HG02840 (cell line): ENCODE measurements around the gene PLEKHH3.

Source experiments
- ATAC-seq: cut with Tn5 transposase; IDR thresholded peaks from one replicate; pipeline ENCODE4 v1.9.1; 2021; ENCODE audit warnings: mild to moderate bottlenecking, moderate library complexity, moderate number of reproducible peaks; ENCODE audit not compliant: unreplicated experiment, low FRiP score

PLEKHH3 gene

GRCh38 chr17:42676424-42677011 is at the start of gene PLEKHH3:
Gene PLEKHH3 (minus strand): TSS chr17:42676994. CDS start chr17:42676563, 431 bp downstream.
- peak; percentile 3 for ATAC-seq

DNA sequence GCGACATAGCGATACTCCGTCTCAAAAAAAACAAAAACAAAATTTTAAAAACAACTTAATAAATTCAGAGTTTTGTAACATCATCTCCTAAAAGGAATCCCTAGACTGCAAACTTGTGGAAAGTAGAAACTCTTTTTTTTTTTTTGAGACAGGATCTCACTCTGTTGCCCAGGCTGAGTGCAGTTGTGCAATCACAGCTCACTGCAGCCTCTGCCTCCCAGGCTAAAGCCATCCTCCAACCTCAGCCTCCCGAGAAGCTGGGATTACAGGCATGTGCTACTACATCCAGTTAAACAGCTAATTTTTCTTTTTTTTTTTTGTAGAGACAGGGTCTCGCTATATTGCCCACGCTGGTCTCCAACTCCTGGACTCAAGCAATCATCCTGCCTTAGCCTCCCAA is 48.3 kb upstream of the PLEKHH3 start:
- no peak for ATAC-seq

DNA sequence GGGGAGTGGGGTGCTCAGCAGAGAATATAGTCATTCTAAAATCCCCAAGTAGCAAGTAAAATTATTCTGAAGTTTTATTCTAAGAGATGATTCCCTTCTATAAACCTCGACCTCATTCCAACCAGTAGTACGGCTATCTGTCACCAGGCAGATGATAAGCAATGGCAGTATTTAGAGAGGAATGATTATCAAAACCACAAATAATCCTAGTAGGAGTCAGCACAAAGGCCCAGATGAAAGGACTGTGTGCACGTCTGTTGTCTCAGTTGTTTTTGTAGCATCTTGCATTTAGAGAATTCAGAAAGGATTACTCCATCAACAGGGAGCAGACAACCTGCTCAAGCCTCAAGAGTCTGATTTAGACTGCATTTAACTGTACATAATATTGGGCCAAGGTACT is 46.8 kb upstream of the PLEKHH3 start:
- no peak for ATAC-seq

- no peak for ATAC-seq
Measured at GRCh38 chr17:42720996-42721583, 44.3 kb upstream of the PLEKHH3 start.

DNA sequence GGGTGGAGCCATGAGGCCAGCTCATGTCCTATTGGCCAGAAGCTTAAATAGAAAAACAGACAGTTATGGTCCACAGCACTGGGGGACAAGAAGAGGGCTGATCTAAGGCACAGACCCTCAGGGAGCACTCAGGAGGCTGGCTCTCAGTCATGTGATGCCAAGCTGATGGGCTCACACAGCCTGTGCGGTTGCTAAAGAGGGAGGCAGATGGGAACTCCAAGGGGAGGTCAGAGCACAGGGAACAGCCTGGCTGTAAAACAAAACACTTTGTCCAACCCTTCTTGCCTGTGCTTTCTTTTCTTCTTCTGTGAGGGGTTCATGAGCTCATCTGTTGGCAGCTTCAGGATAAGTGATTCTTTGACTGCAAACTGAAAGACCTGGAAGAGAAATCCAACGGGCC is 32.8 kb upstream of the PLEKHH3 start:
- ATAC-seq = no peak

GRCh38 chr17:42708588-42708987 is 31.8 kb upstream of the PLEKHH3 start:
- ATAC-seq = no peak

DNA sequence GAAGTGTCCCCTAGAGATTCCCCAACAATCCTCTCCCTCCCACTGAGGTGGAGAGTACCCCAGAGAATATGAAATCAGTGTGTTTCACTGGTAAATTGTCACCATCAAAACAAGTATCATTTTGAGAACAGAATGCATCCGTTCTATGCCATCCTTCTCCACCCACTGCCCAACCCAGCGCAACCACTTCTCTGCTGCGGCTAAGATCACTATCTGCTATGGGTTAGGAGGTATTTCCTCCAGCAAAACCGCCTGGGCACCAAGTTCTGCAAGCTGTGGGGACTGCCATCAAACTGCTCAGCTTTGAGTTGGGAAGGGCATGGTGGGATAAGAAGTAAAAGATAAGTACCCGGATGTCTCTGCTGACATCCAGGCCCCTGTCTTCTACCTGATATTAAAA is 29.9 kb upstream of the PLEKHH3 start:
- ATAC-seq = no peak

DNA sequence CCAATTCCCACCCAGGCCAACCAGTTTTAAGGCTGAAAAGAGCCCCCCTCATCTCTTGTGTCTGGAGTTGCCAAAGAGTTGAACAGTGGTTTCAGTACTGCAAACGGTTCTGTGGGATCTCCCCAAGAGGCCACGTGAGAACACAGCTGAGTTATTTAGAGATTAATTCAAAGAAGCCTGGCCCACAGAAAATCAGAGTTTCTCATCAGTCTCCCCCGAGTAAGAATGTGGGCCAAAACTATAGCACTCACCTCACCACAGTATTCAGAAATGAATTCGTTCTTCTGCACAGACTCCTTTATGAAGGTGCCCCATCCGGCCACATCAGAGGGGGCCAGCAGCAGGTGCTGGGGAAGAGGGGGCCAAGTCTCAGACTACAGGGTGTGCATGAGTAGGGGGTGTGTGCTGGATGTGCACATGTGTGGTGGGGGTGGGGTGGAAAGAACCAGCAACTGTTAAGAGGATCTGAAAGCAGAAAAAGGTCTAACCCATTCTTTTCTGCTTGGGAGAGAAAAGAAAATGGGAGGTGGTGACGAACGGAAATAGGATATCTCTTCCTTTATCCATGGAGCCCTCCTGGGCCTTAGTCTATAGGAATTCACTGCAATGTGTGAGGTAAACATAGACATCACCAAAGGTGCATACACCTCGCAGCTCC is 28.2 kb upstream of the PLEKHH3 start:
- ATAC-seq = peak; percentile 76

- ATAC-seq = peak; percentile 25
Measured at GRCh38 chr17:42704490-42704836, 27.7 kb upstream of the PLEKHH3 start.

- ATAC-seq = no peak
Measured at GRCh38 chr17:42702446-42702845, 25.7 kb upstream of the PLEKHH3 start.

DNA sequence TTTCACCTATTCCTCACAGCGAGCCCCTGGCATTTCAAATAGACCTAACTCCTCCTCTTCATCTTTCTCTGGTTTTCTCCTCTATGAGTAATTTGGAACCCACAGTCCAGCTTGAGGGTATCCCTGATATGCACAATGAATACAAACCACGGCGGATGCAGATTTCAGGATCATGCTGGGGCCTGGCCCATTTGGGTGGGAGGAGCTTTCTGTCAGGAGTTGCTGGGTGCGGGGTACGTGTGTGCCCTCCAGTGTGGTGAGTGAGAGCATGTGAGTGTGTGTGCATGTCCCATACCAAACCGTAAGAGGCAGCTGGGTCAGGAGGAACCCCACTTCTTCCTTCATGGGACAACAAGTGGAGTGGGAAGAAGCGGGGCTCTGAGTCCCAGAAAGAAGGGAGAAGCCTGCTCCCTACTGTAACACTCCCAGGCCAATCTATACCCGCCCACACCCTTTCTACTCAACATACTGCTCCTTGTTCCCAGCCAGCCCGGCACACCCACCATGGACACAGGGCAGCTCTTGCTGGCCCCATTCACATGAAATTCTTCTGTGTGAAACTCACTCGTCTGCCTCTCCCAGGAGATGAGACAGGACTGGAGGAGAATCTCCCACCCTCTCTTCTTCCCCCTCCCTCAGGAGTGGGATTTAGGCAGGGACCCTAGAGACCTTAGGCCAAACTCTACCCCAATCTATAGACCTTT is 23.9 kb upstream of the PLEKHH3 start:
- no peak for ATAC-seq

GRCh38 chr17:42699415-42699740 is 22.6 kb upstream of the PLEKHH3 start:
- ATAC-seq = no peak

GRCh38 chr17:42698736-42699414 is 22.1 kb upstream of the PLEKHH3 start:
- no peak for ATAC-seq

GRCh38 chr17:42697108-42697811 is 20.5 kb upstream of the PLEKHH3 start:
- ATAC-seq = no peak

- no peak for ATAC-seq
Measured at GRCh38 chr17:42695500-42695899, 18.7 kb upstream of the PLEKHH3 start.

DNA sequence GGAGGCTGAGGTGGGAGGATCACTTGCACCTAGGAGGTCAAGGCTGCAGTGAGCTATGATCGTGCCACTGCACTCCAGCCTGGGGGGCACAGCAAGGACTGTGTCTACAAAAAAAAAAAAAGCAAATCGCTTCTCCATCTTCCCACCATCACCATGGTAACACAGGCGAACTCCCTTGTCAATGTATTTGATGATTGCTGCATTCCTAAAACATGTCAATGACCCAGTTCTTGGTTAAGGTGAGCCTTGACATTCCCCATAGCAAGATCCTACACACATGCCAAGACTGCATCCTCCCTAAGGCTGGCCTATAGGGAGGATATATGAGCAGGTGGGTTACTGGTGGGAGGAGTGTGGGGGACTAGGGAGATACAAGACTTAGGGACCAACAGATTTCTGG is 17.7 kb upstream of the PLEKHH3 start:
- no peak for ATAC-seq

- no peak for ATAC-seq
Measured at GRCh38 chr17:42692489-42692888, 15.7 kb upstream of the PLEKHH3 start.

GRCh38 chr17:42691021-42691545 is 14.3 kb upstream of the PLEKHH3 start:
- ATAC-seq = no peak

- no peak for ATAC-seq
Measured at GRCh38 chr17:42690596-42690995, 13.8 kb upstream of the PLEKHH3 start.

- no peak for ATAC-seq
Measured at GRCh38 chr17:42687707-42688320, 11.0 kb upstream of the PLEKHH3 start.
